WERI-Rb-1 (cell line): ENCODE data around the gene SLC13A5.

Experiments used
- DNase-seq: peaks from one replicate; pipeline ENCODE4 v3.0.0-alpha.2; 2020
- H3K27ac ChIP-seq: fragments of 250-450 bp; sonication (Bioruptor Pico); 2 replicates; pipeline ENCODE4 v1.5.1; 2020; ENCODE audit warnings: mild to moderate bottlenecking, moderate library complexity
- H3K27me3 ChIP-seq: fragments of 250-450 bp; sonication (Bioruptor Pico); 2 replicates; pipeline ENCODE4 v1.5.1; 2021; ENCODE audit warnings: mild to moderate bottlenecking, low read depth, moderate library complexity; ENCODE audit not compliant: insufficient read depth, severe bottlenecking
- H3K36me3 ChIP-seq: fragments of 250-450 bp; sonication (Bioruptor Pico); 2 replicates; pipeline ENCODE4 v1.5.1; 2020; ENCODE audit warnings: mild to moderate bottlenecking, moderate library complexity
- H3K4me3 ChIP-seq: 2 replicates; pipeline ENCODE4 v1.5.1; 2011; ENCODE audit warnings: low read depth, mild to moderate bottlenecking, control low read depth, low read length
- H3K9me3 ChIP-seq: fragments of 250-450 bp; sonication (Bioruptor Pico); 2 replicates; pipeline ENCODE4 v1.5.1; 2021; ENCODE audit warnings: mild to moderate bottlenecking, moderate library complexity; ENCODE audit not compliant: severe bottlenecking
- TF ChIP-seq, protein P1 (sequence below): IDR thresholded peaks from 2 replicates; pipeline ENCODE4 v1.5.1; 2011; ENCODE audit warnings: low read depth, mild to moderate bottlenecking, control low read depth, inconsistent platforms, low read length

Gene SLC13A5

DNA sequence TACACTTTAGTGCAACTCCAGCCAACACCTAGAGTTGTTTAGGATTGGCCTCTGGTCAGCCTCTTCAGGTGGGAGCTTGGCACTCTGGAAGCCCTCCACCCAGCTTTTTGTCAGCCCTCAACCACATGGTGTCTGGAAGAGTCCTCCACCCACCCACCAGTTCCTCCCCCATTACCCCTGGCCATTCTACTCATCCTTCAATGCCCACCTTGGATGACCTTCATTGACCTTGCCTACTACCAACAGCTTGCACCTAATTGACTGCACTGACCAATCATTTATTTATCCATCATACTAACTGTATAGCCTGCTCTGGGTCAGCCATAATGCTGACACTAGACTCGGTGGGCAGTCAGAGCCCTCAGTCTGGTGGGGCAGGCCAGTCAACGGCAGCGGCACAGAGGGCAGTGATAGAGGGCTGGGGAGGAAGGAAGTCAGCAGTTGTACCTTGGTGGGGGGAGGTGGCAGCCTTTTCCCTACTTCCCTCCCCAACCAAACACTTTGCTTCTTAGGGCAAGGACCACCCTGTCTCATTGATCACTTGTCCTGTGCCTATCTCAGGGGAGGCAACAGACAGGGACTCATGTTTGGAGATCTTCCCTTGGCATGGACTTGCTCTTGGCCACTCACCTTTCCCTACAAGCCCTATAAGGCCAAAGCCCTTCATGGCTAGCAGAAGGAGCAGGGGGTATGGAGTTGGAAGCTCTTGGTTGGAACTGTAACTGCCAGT lies 29.3 kb downstream of the SLC13A5 start:
- DNase-seq, result no peak
- no peak overlapping the region for H3K27ac ChIP-seq
- TF ChIP-seq, protein P1, sequence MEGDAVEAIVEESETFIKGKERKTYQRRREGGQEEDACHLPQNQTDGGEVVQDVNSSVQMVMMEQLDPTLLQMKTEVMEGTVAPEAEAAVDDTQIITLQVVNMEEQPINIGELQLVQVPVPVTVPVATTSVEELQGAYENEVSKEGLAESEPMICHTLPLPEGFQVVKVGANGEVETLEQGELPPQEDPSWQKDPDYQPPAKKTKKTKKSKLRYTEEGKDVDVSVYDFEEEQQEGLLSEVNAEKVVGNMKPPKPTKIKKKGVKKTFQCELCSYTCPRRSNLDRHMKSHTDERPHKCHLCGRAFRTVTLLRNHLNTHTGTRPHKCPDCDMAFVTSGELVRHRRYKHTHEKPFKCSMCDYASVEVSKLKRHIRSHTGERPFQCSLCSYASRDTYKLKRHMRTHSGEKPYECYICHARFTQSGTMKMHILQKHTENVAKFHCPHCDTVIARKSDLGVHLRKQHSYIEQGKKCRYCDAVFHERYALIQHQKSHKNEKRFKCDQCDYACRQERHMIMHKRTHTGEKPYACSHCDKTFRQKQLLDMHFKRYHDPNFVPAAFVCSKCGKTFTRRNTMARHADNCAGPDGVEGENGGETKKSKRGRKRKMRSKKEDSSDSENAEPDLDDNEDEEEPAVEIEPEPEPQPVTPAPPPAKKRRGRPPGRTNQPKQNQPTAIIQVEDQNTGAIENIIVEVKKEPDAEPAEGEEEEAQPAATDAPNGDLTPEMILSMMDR, result no peak

DNA sequence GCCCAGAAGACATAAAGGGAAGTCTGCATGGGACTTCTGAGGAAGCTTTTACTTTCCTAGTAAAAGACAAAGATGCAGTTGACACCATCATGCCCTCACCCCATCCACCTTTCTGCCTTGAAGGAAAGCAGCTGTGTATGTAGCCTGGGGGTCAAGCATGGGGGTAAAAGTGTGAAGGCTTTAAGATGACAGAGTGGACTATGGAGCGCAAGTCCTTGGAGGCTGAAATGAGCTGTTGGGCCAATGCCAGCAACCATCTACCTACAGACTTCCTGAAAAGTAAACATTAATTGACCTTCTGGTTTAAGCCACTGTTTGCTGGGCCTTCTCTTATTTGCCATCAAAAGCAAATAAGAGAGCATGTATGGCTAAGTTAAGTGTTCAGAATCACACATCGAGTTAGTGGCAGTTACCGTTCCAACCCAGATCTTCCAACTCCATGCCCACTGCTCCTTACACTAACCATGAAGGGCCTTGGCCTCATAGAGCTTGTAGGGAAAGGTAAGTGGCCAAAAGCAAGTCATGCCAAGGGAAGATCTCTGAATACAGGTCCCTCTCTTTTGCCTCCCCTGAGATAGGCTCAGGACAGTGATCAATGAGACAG lies 30.0 kb downstream of the SLC13A5 start:
- TF ChIP-seq, protein P1, result no peak
- no peaks in the 10 kb centered on the region for H3K36me3 ChIP-seq
- H3K9me3 ChIP-seq, result no peaks in the 10 kb centered on the region
- H3K27me3 ChIP-seq, result peaks cover 39% of the 10 kb centered on the region
- no peak overlapping the region for H3K27ac ChIP-seq
- DNase-seq, result no peak
- no peak overlapping the region for H3K4me3 ChIP-seq

More for the DNA sequence above, 29.3 kb downstream of the SLC13A5 start:
- no peaks in the 10 kb centered on the region for H3K36me3 ChIP-seq
- no peak overlapping the region for H3K4me3 ChIP-seq
- peaks cover 43% of the 10 kb centered on the region for H3K27me3 ChIP-seq
- no peaks in the 10 kb centered on the region for H3K9me3 ChIP-seq

DNA sequence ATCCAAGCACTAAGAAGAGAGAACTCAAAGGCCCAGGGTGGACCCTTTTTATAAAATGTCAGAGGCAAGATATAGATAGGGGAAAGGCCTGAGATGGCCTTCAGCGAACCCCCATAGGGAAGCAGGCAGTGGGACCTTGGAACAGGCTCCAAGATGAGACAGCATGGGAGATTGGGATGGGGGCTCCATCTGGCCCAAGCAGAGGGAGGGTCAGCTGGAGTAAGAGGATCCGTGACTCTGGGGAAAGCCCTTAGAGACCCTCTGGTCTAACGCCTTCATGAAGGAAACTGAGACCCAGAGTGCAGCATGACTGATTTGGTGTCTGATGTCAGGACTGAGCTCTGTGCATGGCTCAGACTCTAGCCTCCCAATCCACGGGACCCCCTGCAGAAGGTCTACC lies 30.8 kb downstream of the SLC13A5 start:
- Histone ChIP-seq H3K36me3 (no peaks in the 10 kb centered on the region), H3K27ac (no peak overlapping the region), H3K9me3 (no peaks in the 10 kb centered on the region), H3K27me3 (peaks cover 32% of the 10 kb centered on the region), H3K4me3 (no peak overlapping the region)
- TF ChIP-seq, protein P1, result no peak
- no peak for DNase-seq

DNA sequence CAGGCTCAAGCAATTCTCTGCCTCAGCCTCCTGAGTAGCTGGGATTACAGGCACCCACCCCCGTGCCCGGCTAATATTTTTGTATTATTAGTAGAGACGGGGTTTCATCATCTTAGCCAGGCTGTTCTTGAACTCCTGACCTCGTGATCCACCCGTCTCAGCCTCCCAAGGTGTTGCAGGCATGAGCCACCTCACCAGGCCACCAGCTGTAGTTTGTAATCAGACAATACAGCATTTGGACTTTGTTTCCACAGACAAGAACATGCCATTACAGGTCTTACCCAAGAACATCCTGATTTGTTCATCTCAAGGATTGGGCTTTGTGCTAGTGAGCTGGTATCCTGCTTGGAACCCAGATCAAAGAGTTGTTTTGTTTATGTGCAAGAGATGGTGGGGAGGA lies 31.5 kb downstream of the SLC13A5 start:
- H3K27me3 ChIP-seq, result peaks cover 27% of the 10 kb centered on the region
- TF ChIP-seq, protein P1, result no peak
- no peak overlapping the region for H3K27ac ChIP-seq
- H3K9me3 ChIP-seq, result no peaks in the 10 kb centered on the region
- H3K36me3 ChIP-seq, result no peaks in the 10 kb centered on the region
- DNase-seq, result no peak
- no peak overlapping the region for H3K4me3 ChIP-seq

DNA sequence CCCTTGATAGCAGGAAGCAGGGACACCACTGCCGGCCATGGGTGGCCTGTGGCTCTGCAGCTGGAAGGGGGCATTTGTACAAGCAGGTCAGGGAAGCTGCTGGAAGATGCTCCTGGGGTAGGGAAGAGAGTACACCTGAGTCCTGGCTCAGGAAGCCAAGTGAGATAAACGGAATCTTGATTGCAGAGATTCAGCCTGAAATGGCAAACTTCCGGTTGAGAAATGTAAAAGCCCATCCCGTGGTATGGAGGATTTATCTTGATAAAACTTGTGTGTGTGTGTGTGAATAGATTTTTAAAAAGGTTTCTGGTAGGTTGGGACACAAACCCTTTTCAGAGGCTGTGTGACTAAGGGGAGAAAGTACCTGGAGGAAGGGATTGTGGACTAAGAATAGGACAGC lies 32.0 kb downstream of the SLC13A5 start:
- Histone ChIP-seq H3K9me3 (no peaks in the 10 kb centered on the region), H3K36me3 (no peaks in the 10 kb centered on the region), H3K27me3 (peaks cover 25% of the 10 kb centered on the region), H3K4me3 (no peak overlapping the region), H3K27ac (no peak overlapping the region)
- no peak for DNase-seq
- TF ChIP-seq, protein P1, result no peak

DNA sequence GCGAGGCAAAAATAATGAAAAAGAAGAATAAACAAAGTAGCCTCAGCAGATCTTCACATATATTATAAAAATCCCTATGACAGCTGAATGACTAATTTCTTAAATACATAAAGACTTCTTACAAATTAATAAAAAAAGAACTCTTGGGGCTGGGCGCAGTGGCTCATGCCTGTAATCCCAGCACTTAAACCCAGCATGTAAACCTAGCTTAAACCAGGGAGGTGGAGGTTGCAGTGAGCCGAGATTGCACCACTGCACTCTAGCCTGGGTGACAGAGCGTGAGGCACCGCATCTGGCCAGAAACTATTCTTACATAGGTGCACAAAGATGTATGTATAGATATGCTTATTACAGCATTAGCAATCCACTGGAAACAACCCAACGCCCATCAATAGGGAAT lies 33.9 kb downstream of the SLC13A5 start:
- Histone ChIP-seq H3K36me3 (no peaks in the 10 kb centered on the region), H3K27me3 (peaks cover 19% of the 10 kb centered on the region), H3K27ac (no peak overlapping the region), H3K9me3 (no peaks in the 10 kb centered on the region), H3K4me3 (no peak overlapping the region)
- TF ChIP-seq, protein P1, result no peak
- no peak for DNase-seq
